Stimulated activated CD4-positive, alpha-beta T cell treated with anti-CD3 and anti-CD28 coated beads, Interleukin-1b, Interleukin-23, amount 100 ng/mL, for 4 hours (primary cell): Measurements from ENCODE around the gene FEN1.

Experiments used
- DNase-seq, 2 donors: peaks; one replicate each; pipeline ENCODE4 v3.0.0-alpha.2; 2020; ENCODE audit warnings: low read depth in 2 of 2

Gene FEN1

DNA sequence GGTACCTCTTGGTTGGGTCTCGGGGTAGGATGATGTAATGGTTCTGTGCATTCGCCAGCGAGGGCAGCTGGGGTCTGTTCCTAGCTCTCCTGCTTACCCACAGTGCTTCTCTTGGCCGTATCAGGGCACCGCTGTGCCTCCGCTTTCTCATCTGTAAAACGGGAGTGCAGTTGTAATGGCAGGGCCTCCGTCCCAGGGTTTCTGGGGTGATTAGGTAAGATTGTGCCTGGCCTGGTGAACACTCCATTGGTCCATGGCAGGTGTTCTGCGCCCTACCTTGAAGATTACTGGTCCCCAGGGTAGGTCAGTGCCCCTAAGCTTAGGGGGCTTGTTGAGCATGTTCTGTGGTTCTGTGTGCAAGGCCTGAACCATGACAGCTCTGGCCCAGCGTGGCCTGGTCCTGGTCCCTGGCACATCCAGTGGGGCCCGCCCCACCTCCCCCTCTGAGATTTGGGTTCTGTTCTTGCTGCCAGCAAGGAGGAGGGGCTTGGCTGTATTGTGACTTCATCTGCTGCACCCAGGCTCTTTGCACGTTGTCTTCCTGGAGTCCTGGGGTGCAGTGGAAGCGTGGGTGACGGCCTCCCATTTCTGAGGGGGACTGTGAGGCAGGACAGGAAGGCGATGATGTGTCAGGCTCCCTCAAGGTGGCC is 35.4 kb upstream of the FEN1 start:
- no peak for DNase-seq

DNA sequence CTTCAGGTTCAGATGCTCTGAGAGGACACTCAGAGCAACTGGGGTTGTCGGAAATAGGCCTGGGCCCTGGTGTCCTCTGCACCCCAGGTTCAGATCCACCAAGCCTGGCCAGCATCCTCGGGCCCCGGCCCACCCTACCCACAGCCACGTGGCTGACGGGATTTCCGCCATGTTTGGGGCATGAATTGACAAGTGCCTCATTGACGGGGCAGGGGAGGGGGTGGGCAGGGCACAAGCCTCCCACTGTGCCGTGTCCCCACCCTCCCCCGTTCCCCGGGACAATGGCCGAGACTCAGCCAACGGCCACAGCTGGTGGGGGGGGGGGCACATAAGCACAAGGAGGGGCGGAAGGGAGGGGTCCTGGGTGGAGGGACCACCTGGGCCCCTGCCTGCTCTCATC is 31.8 kb upstream of the FEN1 start:
- no peak for DNase-seq

DNA sequence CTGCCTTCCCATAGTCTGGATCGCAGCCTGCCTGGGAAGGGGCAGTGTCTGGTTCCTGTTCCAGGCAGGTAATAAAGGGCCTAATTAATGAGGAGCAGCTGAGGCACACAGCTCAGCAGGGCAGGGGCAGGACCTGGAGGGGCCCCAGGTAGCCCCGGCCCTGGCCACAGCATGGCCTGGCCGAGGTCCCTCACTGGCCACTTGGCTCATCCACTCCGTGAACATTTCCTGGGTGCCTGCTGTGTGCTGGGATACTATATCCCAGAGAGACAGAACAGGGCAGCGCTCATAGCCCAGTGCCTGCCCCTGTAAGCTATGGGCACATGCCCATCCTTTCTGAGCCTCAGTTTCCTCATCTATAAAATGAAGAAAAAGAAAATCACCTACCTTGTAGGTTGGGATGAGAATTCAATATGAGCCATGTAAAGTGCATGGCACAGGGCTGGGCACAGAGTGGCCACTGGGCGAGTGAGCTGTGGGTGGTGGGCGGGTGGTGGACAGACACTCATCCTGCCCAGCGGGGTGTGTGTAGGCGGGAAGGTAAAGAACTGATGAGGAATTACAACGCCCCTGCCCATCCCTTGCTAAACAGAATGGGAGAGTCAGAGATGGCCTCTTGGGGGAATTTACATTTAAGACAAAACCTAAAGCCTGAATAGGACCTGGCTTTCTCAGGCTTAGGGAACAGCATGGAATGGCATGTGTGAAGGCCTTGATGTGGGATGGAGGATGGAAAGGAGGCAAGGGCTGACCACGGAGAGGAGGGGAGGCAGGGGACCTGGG is 31.1 kb upstream of the FEN1 start:
- no peak for DNase-seq

DNA sequence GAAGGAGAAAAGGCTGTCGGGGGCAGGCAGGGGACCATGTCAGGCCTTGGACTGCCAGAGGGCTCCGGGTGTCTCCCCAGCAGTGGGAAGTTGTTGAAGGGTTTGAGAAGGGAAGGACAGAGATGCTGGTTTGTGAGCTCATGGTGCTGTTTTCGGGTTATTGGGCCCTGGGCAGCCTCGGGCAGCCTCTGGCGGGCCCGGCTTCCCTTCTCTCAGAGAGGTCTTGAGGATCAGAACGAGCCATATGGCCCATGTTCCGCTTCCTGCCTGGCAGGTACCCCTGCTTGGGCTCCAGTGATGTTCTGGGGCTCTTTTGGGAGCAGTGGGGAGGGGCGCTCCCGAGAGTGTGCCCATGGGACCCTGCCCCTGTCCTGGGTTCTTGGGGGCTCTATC is 30.5 kb upstream of the FEN1 start:
- DNase-seq: no peak

DNA sequence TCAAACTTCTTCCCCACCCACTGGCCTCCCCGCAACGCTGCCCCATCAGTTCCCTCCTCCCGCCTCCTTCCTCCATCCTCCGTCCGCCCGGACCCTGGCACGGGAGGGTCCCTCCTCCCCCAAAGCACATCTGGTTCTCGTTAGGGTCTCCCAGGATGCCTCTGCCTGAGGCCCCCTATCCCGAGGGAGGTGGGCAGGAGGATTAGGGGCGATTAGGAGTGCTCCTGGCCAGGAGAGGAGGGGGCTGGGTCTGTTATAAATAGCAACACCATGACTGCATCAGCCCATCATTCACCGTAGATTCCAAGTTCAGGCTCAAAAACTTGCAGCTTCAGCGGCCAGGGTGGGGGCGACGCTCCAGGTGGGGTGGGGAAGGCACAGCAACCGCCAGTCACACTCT is 29.9 kb upstream of the FEN1 start:
- no peak for DNase-seq

DNA sequence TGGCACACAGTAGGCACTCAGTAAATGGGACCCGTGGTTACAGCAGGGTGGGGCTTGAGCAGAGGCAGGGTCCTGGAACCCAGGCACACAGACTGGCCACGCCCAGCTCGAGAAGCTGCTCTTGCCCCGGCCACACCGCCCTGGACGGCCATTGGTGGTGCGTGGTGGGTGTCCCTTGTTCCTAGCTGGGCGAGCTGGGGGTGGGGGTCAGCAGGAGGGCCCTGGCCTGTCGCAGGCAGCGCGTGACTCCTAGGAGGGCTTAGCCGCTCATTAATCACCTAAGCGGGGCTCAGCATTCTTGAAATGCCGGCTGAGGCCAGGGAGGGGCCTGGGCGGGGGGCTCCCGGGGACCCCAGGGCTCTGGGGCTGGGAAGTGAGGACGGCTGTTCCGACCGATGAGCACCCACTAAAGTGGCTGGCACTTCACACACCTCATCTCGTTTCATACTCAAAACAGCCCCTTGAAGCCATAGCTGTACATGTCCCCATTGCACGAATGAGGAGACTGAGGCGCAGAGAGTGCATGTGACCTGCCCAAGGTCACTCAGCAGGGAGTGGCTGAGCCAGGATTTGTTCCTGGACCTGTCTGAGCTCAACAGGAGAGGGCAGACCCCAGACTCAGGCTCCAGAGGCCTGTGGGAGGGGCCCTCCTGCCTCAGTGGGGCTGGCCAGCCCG is 28.6 kb upstream of the FEN1 start:
- DNase-seq: no peak

DNA sequence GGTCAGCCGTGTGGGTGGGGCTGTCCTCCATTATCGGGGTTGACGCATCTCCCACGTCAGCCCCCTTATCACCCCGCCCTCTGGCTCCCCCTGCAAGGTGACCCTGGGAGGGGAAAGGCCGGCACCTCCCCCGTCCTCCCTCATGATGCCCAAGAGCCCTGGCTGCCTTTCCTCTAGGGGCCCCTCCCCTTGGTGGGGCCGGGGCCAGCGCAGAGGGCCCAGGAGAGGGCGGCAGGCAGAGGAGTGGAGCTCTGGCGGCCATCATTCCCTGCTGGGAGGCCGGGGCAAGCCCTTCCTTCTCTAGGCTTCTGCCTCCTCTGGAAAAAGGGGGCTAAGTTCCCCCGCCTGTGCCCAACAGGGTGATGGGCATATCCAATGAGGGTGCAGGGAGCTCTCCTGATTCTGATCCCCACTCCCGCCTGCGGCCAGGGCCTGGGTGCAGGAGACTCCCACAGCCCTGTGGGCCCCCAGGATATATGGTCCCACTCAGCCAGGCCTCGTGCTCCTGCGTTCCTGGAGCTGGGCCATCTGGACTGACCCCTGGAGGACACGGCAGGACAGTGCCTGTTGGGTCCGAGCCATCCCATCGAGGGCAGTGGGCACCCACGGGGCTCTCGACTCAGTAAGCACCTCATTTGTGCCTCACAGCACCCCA is 28.0 kb upstream of the FEN1 start:
- DNase-seq: no peak

DNA sequence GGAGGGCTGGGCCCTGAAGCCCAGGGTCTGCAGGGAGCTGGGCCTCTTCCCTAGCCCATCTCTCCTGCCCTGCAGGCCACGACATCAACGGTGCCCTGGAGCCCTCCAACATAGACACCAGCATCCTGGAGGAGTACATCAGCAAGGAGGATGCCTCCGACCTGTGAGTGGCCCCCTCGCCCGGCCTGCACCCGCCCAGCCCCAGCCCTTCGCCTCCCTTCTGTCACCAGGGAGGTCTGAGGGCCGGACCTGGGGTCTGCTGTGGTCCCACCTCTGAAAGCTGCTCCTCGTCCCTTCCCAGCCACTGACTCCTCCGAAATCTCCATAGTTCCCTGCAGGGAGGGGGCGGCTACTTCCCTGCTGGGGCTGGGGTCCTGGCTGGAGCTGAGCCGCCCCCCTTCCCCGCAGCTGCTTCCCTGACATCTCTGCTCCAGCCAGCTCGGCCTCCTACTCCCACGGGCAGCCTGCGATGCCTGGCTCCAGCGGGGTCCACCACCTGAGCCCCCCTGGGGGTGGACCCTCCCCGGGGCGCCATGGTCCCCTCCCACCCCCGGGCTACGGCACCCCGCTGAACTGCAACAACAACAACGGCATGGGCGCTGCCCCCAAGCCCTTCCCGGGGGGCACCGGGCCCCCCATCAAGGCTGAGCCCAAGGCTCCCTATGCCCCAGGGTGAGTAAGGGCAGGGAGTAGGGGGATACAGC is 27.0 kb upstream of the FEN1 start:
- no peak for DNase-seq

DNA sequence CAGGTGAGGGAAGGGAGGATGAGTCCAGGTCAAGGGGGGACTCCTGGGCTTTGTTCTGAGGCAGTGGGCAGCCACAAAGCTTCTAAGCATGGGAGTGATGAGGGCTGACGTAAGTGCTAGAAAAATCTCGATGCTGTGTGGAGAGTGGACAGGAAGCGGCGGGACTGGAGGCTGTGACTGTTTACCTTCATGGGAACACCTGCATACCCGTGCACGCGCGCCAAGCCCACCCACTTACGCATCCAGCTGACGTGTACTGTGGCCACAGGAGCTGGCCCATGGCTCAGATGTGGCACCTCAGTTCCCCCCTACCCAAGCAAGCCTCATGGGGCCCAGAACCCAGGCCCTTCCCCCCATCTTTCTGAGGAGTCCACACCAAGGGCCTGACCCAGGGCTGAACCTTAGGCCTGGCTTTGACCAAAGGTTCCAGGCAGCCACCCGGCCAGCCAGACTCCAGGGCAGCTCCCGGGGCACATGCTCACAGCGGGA is 26.3 kb upstream of the FEN1 start:
- DNase-seq: no peak

DNA sequence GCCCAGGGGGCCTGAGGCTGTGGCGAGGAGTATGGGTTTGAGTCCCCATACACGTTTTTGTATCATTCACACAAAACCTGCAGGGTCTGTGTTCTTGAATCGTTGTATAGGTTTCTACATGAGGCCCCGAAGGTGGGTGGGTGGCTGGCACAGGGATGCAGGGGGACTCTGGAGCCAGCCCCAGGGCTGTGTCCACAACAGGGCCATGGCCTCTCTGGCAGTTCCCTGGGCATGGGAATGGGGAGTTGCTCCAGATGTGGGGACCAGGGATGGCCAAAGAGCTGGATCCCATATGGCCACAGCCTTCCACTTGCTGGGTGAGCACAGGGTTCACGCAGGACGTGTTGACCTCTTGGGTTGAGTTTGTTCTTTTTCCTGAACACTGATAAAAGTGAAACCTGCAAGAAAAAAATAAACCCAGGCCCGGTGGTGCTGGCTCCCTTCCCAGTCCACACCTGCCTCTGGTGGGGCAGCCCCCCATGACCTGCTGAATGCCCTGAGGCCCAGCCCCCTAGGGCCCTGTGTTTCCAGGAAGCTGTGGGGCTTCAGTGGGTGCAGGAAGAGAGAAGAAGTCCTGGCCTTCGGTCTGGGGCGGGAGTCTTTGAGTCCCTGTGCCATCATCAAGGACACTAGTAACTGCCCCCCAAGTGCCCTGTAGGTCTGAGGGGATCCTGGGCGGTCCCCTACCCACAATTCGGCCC is 24.2 kb upstream of the FEN1 start:
- no peak for DNase-seq

DNA sequence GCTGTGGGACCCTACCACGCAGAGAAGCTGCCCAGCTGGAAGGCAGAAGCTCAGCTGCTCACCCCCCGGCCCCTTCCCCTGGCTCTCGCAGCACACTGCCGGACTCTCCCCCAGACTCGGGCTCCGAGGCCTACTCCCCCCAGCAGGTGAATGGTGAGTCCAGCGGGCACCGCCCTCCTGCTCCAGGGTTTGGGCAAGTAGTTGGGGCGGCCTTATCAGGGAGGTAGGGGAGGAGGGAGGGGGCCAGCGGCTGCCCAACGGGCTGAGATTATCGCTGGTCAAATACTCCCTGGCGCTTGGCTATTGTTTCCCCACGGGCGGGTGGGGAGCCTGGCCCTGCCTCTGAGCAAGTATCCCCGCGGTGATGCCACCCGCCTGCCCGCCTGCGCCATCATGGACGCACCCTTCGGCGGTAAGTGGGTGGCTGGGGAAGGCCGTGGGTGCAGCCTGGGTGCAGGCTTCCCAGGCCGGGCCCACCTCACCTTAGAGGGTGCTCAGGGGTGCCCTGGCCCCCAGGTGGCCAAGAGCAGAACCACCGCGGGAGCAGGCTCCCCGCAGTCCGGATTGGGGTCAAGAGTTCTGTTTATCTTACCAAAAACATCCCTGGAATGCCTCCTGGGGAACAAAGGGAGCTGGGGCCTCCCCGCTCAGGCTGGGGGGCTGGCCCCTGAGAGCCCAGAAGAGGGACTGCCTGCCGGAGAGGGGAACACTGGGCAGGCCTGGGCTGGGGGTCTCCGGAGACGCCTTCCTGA is 23.4 kb upstream of the FEN1 start:
- DNase-seq: no peak

DNA sequence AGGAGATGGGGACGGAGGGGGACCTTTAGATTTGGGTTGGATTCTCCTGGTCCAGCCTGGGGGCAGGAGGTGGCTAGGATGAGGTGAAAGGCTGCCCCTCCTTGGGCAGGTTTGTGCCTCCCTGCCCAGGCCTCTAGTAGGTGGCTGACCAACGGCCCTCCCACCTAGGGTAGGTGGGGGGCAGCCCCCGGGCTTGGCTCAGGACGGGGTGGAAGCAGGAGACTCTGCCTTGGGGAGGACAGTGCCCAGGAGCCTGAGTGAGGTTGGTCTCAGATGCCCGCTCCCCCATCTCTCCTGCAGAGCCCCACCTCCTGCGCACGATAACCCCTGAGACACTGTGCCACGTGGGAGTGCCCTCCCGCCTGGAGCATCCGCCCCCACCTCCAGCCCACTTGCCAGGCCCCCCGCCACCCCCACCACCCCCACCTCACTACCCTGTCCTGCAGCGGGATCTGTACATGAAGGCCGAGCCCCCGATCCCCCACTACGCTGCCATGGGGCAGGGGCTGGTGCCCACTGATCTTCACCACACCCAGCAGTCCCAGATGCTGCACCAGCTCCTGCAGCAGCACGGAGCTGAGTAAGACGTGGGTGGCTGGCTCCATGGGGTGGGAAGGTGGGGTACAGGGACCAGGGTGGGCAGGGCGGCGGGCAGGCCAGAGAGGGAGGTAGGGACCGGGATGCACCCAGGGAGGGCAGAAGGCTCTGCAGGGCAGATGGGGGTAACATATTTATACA is 22.6 kb upstream of the FEN1 start:
- DNase-seq: no peak

DNA sequence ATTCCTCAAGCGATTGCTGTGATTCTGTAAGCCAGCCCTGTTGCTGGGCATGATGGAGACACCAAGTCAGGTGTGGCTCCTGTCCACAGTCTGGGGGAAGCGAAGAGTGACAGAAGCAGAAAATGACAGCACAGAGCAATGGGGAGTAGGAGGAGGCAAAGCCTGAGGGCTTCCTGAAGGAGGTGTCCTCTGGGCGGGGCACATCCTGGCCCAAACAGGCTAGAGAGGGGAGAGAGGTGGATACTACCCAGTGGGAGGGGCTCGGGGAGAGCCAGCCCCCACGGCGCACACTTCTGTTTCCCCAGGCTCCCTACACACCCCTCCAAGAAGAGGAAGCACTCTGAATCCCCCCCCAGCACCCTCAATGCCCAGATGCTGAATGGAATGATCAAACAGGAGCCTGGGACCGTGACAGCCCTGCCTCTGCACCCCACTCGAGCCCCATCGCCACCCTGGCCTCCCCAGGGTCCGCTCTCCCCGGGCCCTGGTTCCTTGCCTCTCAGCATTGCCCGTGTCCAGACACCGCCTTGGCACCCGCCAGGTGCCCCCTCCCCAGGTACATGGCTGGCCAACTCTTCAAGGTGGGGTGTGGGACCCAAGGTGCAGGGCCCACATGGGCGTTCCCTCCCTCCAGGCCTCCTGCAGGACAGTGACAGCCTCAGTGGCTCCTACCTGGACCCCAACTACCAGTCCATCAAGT is 21.4 kb upstream of the FEN1 start:
- DNase-seq: no peak

DNA sequence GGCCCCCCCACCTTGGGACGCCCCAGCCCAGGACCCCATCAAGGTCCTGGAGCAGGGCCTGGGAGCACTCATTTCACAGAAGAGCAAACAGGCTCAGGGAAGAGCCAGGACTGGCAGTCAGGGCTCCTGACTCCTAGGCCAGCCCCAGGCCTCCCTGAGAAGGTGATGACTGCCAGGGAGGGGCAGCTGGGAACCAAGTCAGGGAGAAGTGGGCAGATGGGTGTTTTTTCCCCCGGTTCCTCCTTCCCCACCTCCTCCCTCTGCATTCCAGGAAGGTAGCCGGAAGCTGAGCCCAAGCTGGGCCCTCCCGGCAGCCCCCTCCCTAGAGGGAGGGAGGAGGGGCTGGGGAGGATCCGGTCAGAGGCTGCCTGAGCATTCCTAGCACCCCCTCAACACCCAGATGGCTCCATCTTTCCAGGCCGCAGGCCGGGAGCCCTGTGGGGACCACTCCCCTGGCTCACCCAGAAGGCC is 20.7 kb upstream of the FEN1 start:
- DNase-seq: no peak

DNA sequence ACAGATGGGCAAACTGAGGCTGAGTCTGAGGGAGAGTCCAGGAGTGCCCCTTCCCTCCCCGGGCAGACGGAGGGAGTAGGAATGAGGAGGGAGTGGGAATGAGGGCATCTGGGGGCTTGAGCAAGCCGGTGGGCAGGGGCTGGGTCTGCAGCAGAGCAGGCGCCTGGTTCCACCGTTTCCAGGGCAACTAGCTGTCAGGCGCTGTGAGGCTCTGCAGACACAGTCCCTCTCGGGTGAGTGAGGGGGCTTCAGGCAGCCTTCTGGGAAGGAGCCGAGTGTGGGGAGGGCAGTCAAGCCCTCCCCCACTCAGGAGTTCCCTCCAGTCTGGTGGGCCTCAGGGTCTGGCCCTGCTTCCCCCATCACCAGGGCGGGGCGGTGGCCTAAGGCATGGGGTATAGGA is 19.4 kb upstream of the FEN1 start:
- no peak for DNase-seq

DNA sequence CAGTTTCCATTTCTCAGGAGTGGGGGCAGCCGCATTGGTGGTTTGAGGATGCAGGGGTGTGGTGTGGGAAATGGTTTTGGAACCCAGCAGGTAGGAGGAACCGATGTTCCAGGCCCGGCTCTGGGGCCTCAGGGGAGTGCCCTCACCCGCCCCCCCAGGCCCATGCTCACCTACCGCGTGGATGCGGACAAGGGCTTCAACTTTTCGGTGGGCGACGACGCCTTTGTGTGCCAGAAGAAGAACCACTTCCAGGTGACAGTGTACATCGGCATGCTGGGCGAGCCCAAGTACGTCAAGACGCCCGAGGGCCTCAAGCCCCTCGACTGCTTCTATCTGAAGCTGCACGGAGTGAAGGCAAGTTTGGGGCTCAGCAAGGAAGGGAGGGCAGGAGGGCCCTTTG is 18.9 kb upstream of the FEN1 start:
- DNase-seq: no peak

DNA sequence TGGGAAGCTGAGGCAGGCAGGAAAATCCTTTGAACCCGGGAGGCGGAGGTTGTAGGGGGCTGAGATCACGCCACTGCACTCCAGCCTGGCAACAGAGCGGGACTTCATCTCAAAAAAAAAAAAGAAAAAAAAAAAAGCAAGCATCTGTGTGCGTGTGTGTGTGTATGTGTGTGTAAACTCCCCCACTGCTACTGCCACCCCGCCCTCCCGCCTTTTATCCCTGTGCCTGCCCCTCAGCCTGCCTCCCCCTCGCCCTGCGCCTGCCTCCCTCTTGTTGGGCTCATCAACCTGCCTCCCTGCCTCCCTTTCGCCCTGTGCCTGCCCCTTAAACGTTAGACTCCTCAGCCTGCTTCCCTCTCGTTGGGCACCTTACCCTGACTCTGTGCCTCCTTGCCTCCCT is 18.3 kb upstream of the FEN1 start:
- no peak for DNase-seq

DNA sequence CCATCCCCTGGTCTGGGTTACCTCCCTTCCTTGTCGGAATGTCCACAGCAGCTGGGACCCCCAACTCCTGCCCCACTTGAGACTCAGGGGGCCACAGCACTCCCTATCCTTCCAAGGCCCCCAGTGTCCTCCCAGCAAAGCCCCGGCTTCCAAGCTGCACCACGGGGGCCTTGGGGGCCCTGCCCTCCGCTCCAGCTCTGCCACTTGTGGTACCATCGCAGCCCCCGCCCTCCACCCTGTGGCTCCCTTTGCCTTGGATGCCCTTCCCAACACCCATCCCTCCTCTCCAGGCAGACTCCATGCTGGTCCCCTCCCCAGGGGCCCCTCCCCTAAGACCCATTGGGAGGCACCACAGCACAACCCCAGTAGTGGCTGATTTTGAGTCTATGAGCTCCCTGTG is 17.6 kb upstream of the FEN1 start:
- DNase-seq: no peak
